ENCODE results near the gene KLF2. TPM values are rescaled to one million over a fixed set of nuclear protein-coding genes. Genes with fewer than 3 reads are reported as not detected.

The KLF2 gene
- total RNA-seq, 1 experiment from 2014 or later = 3.1 TPM

DNA sequence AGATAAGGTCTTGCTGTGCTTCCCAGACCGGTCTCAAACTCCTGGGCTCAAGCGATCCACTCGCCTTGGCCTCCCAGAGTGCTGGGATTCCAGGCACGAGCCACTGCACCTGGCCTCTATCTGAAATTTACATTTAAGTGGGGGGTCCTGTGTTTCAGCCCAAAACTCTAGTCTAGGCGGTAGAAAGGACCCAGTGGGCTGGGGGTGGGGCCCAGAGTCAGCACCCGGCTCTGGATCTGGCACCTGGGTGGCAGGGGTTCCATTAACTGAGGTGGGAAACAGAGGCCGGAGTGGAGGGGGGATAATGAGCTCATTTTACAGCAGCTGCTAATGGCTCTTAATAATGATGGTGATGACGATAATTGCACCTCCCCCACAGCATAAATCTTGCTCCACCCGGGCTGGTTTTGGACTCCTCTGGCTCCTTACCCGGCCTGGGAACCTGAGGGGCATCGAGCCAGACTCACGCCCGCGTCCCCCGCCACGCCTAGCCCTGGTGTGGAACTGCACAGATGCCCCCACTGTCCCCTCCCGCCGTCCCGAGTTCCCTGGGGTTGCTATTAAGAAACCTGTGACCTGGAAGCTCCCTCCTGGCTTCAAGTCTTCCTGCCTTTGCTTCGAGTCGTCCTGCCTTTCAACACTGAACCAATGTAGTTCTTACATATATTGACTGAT lies 17.8 kb upstream of the KLF2 start:
- DNase-seq (ENCODE audit: low read depth) = no peak

DNA sequence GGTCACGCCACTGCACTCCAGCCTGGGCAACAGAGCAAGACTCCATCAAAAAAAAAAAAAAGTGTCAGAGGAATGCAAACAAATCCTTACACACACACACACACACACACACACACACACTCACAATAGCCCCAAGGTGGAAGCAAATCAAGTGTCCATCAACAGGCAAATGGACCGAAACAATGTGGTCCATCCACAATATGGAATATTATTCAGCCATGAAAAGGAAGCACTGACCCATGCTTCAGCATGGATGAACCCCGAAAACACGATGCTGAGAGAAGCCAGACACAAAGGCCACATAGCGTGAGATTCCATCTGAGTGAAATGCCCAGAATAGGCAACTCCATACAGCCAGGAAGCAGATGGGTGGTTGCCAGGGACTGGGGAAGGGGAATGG lies 16.5 kb upstream of the KLF2 start:
- no peak for DNase-seq (ENCODE audit: low read depth)

DNA sequence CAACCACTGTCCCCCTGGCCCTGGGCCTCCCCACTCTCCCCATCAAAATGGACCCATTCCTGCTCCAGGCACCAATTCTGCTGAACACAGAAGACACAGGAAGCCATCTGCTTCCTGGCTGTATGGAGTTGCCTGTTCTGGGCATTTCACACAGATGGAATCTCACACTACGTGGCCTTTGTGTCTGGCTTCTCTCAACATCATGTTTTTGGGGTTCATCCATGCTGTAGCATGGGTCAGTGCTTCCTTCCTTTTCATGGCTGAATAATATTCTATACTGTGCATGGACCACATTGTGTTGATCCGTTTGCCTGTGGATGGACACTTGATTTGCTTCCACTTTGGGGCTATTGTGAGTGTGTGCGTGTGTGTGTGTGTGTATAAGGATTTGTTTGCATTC lies 15.0 kb upstream of the KLF2 start:
- no peak for DNase-seq (ENCODE audit: low read depth)

DNA sequence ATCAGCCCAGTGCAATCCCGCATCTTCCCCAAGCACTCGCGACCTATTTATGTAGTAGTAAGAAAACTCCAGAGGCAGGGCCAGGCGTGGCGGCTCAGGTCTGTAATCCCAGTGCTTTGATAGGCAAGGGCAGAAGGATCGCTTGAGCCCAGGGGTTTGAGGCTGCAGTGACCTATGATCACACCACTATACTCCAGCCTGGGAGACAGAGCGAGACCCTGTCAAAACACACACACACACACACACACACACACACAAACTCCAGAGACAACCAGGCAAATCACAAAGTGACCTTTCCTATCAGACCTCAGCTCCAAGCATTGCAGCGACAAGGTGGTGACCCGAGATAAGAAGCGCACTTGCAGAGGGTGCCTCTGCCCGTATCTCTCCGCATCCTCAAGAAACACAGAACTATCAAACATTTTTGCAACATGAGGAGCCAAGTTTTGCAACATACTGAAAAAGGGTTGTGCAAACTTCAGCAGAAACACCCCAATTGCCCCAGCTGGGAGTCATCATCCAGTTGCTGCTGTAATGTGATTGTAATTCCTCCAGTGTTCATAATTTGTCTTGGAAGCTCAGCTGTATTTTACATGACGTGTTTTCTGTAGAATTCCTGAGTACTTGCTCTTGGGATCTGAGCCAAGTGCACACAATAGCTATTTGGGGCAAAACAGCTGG lies 8.7 kb upstream of the KLF2 start:
- peak; percentile 75 for DNase-seq (ENCODE audit: low read depth)

DNA sequence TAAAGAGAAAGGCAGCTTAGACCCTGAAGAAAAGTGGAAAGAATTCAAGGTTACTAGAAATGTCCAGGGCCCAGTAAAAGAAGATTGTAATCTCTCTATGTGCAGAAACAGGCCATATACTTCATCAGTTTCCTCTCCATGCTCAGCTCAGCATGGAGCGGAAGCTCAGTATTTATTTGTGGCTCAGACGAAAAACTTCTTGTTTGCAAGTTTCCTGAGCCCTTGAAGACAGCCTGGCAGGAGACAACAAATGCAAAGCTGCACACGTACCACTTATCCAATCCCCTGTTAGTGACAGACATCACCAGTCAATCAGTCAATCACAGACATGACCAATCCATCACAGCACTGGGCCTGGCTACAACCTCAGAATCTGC lies 8.1 kb upstream of the KLF2 start:
- no peak for DNase-seq (ENCODE audit: low read depth)

DNA sequence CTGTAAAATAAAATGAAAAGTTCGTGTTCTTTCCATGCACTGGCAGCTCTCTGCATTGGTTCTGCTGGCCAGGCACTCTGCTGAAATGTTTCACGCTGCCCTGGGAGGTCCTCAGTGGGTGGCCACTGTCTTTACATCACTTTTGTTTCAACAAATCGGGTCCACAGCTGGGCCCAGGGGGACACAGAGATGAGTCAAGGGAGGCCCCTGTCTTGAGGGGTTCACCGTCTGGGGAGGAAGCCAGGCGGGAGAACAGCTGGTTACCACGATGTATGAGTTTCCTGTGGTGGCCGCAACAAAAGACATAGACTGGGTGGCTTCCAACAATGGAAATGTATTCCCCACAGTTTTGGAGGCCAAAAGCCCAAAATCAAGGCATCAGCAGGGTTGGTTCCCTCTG lies 5.1 kb upstream of the KLF2 start:
- DNase-seq (ENCODE audit: low read depth) = no peak

DNA sequence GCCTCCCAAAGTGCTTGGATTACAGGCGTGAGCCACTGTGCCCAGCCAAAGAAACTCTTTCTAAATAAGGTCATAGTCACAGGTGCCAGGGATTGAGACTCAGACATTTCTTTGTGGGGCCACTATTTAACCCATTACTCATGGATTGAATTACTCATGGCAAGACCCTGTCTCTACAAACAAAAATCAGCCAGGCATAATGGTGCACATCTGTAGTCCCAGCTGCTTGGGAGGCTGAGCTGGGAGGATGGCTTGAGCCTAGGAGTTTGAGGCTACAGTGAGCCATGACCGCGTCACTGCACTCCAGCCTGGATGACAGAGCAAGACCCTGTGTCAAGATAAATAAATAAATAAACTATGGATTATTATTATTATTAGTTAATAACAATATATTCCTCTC lies 3.6 kb upstream of the KLF2 start:
- DNase-seq (ENCODE audit: low read depth) = peak; percentile 38

DNA sequence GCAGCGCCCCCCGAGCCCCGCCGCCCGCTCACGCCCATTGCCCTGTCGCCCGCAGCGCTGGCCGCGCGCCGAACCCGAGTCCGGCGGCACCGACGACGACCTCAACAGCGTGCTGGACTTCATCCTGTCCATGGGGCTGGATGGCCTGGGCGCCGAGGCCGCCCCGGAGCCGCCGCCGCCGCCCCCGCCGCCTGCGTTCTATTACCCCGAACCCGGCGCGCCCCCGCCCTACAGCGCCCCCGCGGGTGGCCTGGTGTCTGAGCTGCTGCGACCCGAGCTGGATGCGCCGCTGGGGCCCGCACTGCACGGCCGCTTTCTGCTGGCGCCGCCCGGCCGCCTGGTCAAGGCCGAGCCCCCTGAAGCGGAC lies 518 bp downstream of the KLF2 start:
- DNase-seq (ENCODE audit: low read depth) = no peak

DNA sequence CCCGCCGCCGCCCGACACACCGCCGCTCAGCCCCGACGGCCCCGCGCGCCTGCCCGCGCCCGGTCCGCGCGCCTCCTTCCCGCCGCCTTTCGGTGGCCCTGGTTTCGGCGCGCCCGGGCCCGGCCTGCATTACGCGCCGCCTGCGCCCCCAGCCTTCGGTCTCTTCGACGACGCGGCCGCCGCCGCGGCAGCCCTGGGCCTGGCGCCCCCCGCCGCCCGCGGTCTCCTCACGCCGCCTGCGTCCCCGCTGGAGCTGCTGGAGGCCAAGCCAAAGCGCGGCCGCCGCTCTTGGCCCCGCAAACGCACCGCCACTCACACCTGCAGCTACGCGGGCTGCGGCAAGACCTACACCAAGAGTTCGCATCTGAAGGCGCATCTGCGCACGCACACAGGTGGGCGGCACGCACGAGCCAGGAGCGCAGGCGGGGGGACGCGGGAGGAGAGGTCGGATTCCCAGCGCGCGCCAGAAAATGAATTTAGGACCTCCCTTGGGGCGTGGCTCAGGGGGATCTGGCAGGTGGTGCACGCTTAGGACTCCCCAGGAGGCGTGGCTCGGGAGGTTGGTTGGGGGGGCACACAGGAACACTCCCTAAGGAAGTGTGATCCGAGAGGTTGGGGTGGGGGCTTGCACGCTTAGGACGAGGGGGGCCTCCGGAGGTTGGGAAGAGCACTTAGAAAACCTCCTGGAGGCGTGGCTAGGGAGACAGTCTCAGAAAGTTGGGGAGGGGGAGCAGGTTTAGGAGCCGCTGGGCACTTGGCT lies 1.2 kb downstream of the KLF2 start:
- DNase-seq (ENCODE audit: low read depth) = no peak

DNA sequence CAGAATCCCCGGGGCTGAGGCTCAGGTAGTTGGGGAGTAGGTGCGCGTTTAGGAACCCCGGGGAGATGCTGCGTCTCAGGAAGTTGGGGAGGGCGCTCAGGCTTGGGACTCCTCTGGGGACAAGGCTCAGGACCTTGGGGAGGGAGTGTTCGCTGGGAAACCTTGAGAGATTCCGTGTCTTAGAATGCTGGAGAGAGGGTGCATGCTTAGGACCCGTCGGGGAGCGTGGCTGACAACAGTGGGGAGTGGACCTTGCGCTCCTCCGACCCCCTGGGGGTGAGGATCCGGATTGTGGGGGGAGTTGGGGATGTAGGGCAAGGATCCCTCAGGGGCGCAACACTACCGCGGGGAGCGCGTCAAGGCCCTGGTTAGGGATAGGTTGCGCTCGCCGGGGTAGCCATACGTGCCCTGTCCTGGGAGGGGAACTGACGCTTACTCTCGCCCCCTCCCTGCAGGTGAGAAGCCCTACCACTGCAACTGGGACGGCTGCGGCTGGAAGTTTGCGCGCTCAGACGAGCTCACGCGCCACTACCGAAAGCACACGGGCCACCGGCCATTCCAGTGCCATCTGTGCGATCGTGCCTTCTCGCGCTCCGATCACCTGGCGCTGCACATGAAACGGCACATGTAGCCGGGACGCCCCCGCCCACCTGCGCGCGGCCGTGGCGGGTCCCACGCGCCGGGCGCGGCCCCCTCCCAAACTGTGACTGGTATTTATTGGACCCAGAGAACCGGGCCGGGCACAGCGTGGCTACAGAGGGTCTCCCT lies 2.0 kb downstream of the KLF2 start:
- no peak for DNase-seq (ENCODE audit: low read depth)

DNA sequence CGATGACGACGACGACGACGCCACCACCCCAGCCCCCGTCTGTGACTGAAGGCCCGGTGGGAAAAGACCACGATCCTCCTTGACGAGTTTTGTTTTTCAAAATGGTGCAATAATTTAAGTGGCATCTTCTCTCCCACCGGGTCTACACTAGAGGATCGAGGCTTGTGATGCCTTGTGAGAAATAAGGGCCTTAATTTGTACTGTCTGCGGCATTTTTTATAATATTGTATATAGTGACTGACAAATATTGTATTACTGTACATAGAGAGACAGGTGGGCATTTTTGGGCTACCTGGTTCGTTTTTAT lies 2.5 kb downstream of the KLF2 start:
- DNase-seq (ENCODE audit: low read depth) = no peak

DNA sequence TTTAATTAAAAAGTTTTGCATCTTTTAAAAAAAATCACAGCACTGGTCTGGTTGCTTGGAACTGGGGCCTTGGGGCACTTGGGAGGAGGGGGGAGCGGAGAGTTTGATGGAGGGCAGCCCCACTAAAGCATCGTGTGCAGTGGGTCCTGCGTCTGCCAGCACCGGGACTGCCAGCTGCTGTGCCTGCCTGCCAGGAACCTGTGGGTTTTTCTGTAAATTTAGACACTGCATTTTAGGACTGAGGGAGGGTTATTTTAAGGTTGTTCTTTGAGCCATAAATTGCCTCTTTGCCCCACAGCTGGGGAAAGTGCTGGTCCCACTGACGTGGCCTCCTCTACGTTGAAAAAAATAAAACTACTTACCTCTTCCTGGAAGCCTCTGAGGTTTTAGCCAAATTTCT lies 2.9 kb downstream of the KLF2 start:
- no peak for DNase-seq (ENCODE audit: low read depth)

DNA sequence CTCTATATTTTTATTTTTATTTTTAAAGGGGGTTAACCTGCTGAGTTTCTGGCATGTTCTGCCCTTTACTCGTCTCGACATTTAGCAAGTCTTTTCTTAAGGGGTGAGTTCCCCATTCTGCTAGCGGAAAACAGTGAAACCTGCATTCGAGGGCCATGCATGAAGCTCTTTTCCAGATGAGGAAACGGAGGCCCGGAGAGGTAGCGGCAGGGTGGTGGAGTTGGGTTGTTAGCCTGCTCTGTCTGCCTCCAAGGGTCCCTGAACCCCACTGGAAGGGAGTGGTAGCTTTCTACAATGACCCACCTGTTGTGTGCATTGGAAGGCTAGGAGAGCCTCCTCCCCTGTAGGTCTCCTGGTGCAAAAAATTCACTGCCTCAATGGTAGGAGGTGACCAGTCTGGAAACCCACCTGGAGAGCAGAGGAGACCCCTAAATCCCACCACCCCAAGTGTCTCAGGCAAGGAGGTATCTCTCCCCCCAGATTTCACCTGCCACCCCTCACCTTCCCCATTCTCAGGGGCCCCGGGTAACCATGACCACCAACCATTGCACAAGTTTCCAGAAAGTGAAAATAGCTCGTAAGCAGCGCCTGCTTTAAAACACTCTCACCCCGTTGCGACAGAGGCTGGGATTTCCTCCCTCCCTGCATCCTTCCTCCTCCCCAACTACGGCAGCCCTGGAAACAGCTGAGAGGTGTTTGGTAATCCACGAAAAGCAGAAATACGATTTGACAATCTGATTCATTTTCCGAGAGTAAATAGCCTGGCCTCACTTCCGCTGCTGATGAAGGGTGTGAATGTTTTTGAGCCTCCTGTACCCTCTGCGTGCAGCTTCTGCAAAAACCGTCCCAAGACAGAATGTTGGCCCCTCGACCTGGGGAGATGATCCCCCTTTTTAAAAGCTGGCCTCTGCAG lies 3.5 kb downstream of the KLF2 start:
- DNase-seq (ENCODE audit: low read depth) = peak; percentile 38

DNA sequence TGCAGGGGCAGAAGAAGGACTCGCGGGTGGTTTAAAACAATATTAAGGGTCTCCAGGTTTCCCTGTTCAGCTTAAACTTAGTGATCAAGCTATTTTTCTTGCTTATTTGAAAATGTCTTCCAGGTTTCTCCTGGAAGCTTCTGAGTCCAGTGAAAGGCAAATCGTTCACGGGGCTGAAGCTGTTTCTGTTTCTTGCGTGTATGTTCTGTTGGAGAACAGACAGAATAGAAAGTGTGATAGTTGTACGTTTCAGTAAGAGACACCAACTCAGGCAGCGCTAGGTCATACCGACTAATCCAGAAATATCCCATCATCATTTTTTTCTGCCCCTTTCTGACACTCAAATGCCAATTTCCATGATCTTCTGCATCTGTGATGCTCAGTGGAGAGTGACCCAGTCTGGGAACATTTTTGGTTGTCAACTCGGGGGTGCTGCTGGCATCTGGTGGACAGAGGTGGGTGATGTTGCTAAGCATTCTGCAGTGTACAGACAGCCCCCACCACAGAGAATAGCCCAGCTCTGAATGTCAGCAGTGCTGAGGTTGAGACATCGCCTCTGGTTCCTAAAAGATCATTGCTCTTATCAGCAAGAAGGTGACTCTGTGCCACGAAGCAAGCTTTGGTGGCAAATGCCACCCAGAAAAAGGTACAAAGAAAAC lies 4.3 kb downstream of the KLF2 start:
- DNase-seq (ENCODE audit: low read depth) = peak; percentile 48

DNA sequence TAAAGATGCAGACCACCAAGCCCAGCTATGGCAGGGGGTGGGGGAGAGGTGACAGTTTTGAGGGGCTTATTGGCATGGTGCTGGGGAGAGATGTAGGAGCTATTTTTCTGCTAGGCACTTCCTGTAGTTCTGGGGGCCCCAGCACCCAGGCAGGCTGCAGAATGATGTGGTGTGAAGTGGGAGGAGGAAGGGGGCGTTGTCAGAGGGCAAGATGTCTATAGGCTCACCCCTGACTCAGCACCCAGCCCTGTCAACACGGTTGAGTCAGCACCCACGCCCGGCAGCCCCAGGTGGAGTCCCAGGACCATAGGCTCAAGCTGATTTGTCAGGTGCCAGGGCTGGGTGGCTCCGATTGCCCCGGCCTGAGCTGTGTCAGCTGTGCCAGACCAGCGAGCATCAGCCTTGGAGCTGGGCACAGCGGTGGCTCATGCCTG lies 5.8 kb downstream of the KLF2 start:
- DNase-seq (ENCODE audit: low read depth) = peak; percentile 98

DNA sequence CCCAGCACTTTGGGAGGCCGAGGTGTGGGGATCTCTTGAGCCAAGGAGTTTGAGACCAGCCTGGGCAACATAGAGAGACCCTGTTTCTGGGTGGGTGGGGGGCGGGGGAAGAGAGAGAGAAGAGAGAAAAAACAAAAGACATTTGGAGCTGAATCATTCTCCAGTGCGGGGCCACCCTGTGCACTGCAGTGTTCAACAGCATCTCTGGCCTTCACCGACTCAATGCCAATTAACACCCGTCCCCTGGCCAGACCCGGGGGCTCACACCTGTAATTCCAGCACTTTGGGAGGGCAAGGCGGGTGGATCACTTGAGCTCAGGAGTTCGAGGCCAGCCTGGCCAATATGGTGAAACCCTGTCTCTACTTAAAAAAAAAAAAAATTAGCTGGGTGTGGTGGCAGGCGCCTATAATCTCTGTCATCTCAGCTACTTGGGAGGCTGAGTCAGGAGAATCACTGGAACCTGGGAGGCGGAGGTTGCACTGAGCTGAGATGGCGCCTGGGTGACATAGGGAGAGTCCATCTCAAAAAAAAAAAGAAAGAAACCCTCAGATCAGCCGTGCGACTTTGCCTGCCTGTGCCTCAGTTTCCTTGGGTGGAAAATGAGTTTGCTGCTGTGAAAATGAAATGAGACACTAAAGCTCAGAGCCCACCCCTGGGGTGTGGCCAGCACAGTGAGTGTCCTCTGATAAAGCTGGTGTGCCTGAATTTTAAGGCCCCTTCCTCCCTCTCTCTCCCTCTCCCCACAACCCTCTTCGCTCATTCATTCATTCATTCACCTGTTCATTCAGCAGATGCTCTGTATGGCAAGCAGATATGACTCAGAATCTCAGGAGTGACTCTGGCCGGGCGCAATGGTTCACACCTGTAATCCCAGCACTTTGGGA lies 6.4 kb downstream of the KLF2 start:
- peak; percentile 49 for DNase-seq (ENCODE audit: low read depth)

DNA sequence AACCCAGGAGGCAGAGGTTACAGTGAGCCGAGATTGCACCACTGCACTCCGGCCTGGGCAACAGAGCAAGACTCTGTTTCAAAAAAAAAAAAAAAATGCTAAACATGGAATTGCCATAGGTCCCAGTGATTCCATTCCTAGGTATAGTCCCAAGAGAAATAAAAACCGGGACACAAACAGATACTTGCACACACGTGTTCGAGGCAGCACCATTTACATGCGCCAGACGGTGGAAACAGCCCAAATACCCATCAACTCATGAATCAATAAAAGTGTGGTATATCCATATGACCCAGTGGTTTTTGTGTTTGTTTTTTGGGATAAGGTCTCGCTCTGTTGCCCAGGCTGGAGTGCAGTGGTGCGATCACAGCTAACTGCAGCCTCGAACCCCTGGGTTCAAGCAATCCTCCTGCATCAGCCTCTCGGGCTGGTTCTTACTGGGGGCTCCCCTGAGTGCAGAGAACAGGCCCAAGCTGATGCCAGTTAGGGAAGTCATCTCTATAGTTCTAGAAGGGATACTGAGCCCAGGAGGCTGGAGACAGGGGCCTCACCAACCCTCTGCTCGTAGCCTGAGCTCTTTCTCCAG lies 8.5 kb downstream of the KLF2 start:
- DNase-seq (ENCODE audit: low read depth) = no peak

DNA sequence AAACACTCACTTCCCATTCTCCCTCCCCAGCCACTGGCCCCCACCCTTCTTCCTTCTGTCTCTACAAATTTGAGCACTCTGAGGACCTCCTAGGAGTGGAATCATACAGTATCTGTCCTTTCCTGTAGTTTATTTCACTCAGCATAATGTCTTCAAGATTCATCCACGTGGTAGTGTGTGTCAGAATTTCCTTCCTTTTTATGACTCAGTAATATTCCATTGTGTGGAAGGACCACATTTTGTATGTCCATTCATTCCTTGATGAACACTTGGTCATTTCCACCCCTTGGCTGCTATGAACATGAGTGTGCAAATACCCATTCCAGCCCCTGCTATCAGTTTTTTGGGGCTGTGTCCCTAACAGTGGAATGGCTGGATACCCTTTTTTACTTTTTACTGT lies 9.8 kb downstream of the KLF2 start:
- DNase-seq (ENCODE audit: low read depth) = no peak

DNA sequence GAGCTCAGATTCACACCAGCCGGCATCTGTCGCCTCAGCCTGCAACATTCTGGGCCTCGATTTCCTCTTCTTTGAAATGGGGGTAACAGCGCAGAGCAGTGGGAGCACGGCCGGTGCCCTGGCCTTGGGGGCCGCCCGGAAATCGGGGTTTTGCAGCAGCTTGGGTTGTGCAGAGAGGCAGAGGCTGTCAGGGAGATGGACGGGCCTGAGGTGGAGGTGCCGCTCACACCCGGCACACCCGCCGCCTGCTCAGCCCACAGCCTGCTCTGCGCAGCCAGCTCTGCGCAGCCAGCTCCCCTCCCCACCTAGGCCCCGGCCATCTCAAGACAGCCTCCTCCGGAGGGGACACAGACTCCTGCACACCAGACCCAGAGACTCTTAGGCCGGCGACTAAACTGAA lies 10.6 kb downstream of the KLF2 start:
- DNase-seq (ENCODE audit: low read depth) = no peak

DNA sequence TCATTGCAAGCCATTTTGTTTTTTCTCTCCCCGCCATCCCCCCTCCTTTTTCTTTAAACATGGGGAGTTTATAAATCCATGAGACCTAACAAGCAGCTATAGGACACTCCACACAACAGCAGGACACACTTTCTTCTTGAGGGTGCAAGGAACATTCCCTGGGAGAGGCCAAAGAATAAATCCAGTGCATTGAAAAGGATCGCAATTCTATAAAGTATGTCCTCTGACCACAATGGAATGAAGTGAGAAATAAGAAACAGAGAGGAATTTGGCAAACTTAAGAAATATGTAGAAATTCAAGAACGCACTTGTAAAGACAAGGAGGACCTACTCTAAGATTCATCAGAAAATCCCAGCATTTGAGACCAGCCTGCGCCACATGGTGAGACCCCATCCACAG lies 11.9 kb downstream of the KLF2 start:
- DNase-seq (ENCODE audit: low read depth) = no peak

All from M059J (cell line).